Vagina (tissue), 2 donors: ENCODE measurements around the gene MRPL53.

Experiments
- POLR2A ChIP-seq, 2 donors: fragments of 450-650 bp; IDR thresholded peaks; one replicate each; pipeline ENCODE4 v1.6.1; 2017; ENCODE audit warnings: antibody characterized with exemption in 2 of 2, mild to moderate bottlenecking in 2 of 2, moderate library complexity in 2 of 2
- POLR2AphosphoS5 ChIP-seq, 2 donors: sonication (generic); formaldehyde crosslinking; IDR thresholded peaks; one replicate each; pipeline ENCODE4 v1.9.0; 2017; ENCODE audit warnings: antibody characterized with exemption in 2 of 2, mild to moderate bottlenecking in 2 of 2, low read depth in 1 of 2; ENCODE audit not compliant: insufficient read depth in 1 of 2
- TF ChIP-seq, protein P1 (sequence below), 3 experiments: fragments of 450-650 bp in 2 of 3; fragments of 200-600 bp in 1 of 3; sonication (generic) in 1 of 3; IDR thresholded peaks; one replicate each; pipeline ENCODE4 v1.5.1; 2017 to 2019; ENCODE audit warnings: antibody characterized with exemption in 3 of 3, mild to moderate bottlenecking in 2 of 3, moderate library complexity in 2 of 3

DNA sequence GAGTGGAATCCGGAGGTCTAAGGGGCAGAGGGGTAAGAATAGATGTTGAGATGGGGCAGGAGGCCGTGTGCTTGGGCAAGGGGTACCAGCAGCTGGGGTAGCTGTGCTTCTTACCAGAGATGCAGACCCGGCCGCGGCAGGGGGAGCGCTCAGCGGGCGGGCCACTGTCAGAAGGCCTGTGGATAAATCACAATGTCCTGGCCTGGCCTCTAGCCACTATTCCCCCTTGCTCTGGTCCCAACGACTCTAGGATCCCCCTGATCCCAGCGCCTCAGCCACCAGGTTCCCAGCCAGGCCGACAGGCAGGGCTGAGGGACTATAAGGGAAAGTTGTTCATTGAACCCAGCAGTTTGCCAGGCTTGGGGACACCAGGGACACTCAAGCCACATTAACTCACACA is 42.0 kb downstream of the MRPL53 start:
- TF ChIP-seq, protein P1, sequence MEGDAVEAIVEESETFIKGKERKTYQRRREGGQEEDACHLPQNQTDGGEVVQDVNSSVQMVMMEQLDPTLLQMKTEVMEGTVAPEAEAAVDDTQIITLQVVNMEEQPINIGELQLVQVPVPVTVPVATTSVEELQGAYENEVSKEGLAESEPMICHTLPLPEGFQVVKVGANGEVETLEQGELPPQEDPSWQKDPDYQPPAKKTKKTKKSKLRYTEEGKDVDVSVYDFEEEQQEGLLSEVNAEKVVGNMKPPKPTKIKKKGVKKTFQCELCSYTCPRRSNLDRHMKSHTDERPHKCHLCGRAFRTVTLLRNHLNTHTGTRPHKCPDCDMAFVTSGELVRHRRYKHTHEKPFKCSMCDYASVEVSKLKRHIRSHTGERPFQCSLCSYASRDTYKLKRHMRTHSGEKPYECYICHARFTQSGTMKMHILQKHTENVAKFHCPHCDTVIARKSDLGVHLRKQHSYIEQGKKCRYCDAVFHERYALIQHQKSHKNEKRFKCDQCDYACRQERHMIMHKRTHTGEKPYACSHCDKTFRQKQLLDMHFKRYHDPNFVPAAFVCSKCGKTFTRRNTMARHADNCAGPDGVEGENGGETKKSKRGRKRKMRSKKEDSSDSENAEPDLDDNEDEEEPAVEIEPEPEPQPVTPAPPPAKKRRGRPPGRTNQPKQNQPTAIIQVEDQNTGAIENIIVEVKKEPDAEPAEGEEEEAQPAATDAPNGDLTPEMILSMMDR (IDR thresholded peaks at IDR 0.05) = no peak
- TF ChIP-seq POLR2A (IDR thresholded peaks at IDR 0.05) = no peak
- no peak for TF ChIP-seq POLR2AphosphoS5 (IDR thresholded peaks at IDR 0.05; ENCODE audit: insufficient read depth in 1 of 2, low read depth in 1 of 2)
